Upper lobe of left lung (tissue), 6 donors: Measurements from ENCODE around the gene NBAS. TPM values are rescaled to one million over a fixed set of nuclear protein-coding genes. Genes with fewer than 3 reads are reported as not detected.
"Not testable (repeated sequence)": the region's sequence is repeated elsewhere in the genome, so short reads cannot be mapped to it uniquely, and the experiment has no call there.

ENCODE experiments used
- ATAC-seq, 2 donors: fragments of 200-7000 bp; cut with Tn5 transposase; one replicate each; pipeline ENCODE4 v1.9.1; 2022; ENCODE audit warnings: mild to moderate bottlenecking in 2 of 2, moderate library complexity in 2 of 2; ENCODE audit not compliant: low FRiP score in 2 of 2
- DNase-seq, 2 donors: peaks; one replicate each; pipeline ENCODE4 v3.0.0-alpha.2; 2019 to 2020
- H3K27ac ChIP-seq, 4 donors: fragments of 200-600 bp; sonication (generic); one replicate each; pipeline ENCODE4 v1.5.1; 2016 to 2019
- H3K27me3 ChIP-seq, 4 donors: fragments of 200-600 bp; sonication (generic); one replicate each; pipeline ENCODE4 v1.5.1; 2017 to 2019
- H3K36me3 ChIP-seq, 4 donors: fragments of 200-600 bp; sonication (generic); one replicate each; pipeline ENCODE4 v1.5.1; 2016 to 2019
- H3K4me1 ChIP-seq, 4 donors: fragments of 200-600 bp; sonication (generic); one replicate each; pipeline ENCODE4 v1.5.1; 2018 to 2019
- H3K4me3 ChIP-seq, 4 donors: fragments of 200-600 bp; sonication (generic); one replicate each; pipeline ENCODE4 v1.5.1; 2017 to 2019; ENCODE audit warnings: mild to moderate bottlenecking in 2 of 4, moderate library complexity in 1 of 4
- H3K9me3 ChIP-seq, 4 donors: fragments of 200-600 bp; sonication (generic); one replicate each; pipeline ENCODE4 v1.5.1; 2018 to 2019
- EP300 ChIP-seq, 4 donors: sonication (generic); formaldehyde crosslinking; IDR thresholded peaks; one replicate each; pipeline ENCODE4 v1.5.1; 2017; ENCODE audit warnings: antibody characterized with exemption in 4 of 4, control low read depth in 2 of 4
- POLR2A ChIP-seq, 4 donors: fragments of 450-650 bp; IDR thresholded peaks; one replicate each; pipeline ENCODE4 v1.5.1; 2016 to 2017; ENCODE audit warnings: antibody characterized with exemption in 4 of 4, mild to moderate bottlenecking in 2 of 4
- POLR2AphosphoS5 ChIP-seq, 2 donors: sonication (generic); formaldehyde crosslinking; IDR thresholded peaks; one replicate each; pipeline ENCODE4 v1.5.1; 2017; ENCODE audit warnings: antibody characterized with exemption in 2 of 2
- WGBS, 2 donors: methylation state at CpG; one replicate each; pipeline ENCODE4 v1.1.5; 2017 to 2018; 5-methylcytosine and 5-hydroxymethylcytosine counted together
- total RNA-seq, 6 donors: library from RNA; depleted of rRNA in 4 of 6; stranded (reverse); fragments of >200 nt in 4 of 6; gene quantifications; one replicate each; pipeline versions ENCODE4 v1.1.0 to v1.2.1, GENCODE V29; 2016 to 2021
- TF ChIP-seq, protein P1 (sequence below), 6 experiments: fragments of 450-650 bp in 4 of 6; fragments of 200-600 bp in 2 of 6; sonication (generic) in 2 of 6; IDR thresholded peaks; one replicate each; pipeline ENCODE4 v1.5.1; 2016 to 2019; ENCODE audit warnings: antibody characterized with exemption in 6 of 6
- donor health status: DM: no; HTN: no; CAD: no; lungs with moderate emphysema.
- donor health status: DM: no; HTN: yes; CAD: no; lungs with severe emphysema.

The NBAS gene
- total RNA-seq, 6 donors from 2014 or later = 33.2 to 75.5 (median 43.1) TPM

GRCh38 chr2:15527074-15527739 is 33.9 kb downstream of the NBAS start:
- no peaks in the 10 kb centered on the region for H3K27me3 ChIP-seq
- H3K4me1 ChIP-seq = no peaks in the 10 kb centered on the region
- H3K36me3 ChIP-seq = peaks cover 0 to 40% (median 6%) of the 10 kb centered on the region in 4 donors
- ATAC-seq (no peak), DNase-seq (no peak)
- WGBS, 2 donors = 96 to 98% methylated on average over 6 of the region's 6 CpGs
- no peak overlapping the region for H3K27ac ChIP-seq
- H3K4me3 ChIP-seq = no peak overlapping the region
- TF ChIP-seq POLR2AphosphoS5 (IDR thresholded peaks at IDR 0.05) = no peak
- TF ChIP-seq EP300 (IDR thresholded peaks at IDR 0.05) = no peak
- TF ChIP-seq, protein P1, sequence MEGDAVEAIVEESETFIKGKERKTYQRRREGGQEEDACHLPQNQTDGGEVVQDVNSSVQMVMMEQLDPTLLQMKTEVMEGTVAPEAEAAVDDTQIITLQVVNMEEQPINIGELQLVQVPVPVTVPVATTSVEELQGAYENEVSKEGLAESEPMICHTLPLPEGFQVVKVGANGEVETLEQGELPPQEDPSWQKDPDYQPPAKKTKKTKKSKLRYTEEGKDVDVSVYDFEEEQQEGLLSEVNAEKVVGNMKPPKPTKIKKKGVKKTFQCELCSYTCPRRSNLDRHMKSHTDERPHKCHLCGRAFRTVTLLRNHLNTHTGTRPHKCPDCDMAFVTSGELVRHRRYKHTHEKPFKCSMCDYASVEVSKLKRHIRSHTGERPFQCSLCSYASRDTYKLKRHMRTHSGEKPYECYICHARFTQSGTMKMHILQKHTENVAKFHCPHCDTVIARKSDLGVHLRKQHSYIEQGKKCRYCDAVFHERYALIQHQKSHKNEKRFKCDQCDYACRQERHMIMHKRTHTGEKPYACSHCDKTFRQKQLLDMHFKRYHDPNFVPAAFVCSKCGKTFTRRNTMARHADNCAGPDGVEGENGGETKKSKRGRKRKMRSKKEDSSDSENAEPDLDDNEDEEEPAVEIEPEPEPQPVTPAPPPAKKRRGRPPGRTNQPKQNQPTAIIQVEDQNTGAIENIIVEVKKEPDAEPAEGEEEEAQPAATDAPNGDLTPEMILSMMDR (IDR thresholded peaks at IDR 0.05) = no peak
- TF ChIP-seq POLR2A (IDR thresholded peaks at IDR 0.05) = no peak
- H3K9me3 ChIP-seq = no peaks in the 10 kb centered on the region

DNA sequence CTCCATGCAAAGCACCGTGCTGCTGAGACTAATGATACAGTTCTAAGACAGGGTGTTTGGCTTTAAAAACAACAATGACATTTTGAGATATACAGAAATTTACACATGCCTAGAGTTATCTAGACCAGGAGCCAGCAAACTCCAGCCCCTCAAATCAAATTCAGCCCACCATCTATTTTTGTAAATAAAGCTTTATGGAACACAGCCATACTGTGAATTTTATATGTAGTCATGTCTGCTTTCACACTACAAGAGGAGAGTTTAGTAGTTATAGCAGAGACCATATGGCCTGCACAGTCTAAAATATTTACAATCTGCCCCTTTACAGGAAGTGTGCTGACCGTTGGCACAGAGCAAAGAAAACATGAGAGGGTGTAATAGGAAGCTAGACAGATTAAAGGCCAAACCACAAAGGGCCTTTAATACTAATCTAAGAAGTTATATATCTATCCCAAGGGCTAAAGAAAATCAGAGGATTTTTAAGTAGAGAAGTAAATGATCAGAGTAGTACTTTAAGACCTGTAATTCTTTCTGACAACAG is 39.4 kb downstream of the NBAS start:
- DNase-seq (no peak), ATAC-seq (no peak)
- no peaks in the 10 kb centered on the region for H3K9me3 ChIP-seq
- 50 to 67% methylated on average over 2 of the region's 2 CpGs for WGBS, 2 donors
- TF ChIP-seq POLR2AphosphoS5 (IDR thresholded peaks at IDR 0.05) (no peak), POLR2A (IDR thresholded peaks at IDR 0.05) (no peak)
- no peaks in the 10 kb centered on the region for H3K4me1 ChIP-seq
- no peak overlapping the region for H3K27ac ChIP-seq
- H3K36me3 ChIP-seq = peaks cover 0 to 22% (median 0%) of the 10 kb centered on the region in 4 donors
- H3K4me3 ChIP-seq = no peak overlapping the region
- H3K27me3 ChIP-seq = no peaks in the 10 kb centered on the region

DNA sequence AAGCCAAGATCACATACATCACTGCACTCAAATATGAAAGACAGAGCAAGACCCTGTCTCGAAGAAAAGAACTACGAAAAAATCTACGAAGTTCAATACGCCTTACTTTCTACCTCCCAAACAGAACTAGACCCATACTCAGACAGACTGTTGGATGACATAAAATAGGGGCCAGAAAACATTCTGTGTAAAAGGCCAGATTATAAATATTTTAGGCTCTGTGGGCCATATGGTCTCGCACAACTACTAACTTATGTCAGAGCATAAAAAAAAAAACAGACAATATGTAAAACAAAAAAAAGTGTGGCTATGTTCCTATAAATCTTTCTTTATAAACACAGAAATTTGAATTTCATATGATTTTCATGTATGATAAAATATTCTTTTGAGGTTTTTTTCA is 40.8 kb downstream of the NBAS start:
- Histone ChIP-seq H3K36me3 (peaks cover 0 to 15% (median 0%) of the 10 kb centered on the region in 4 donors), H3K27me3 (no peaks in the 10 kb centered on the region), H3K27ac (no peak overlapping the region), H3K4me3 (no peak overlapping the region), H3K9me3 (no peaks in the 10 kb centered on the region), H3K4me1 (no peaks in the 10 kb centered on the region)
- TF ChIP-seq POLR2A (IDR thresholded peaks at IDR 0.05) (no peak), EP300 (IDR thresholded peaks at IDR 0.05) (no peak), POLR2AphosphoS5 (IDR thresholded peaks at IDR 0.05) (no peak)
- TF ChIP-seq, protein P1 (IDR thresholded peaks at IDR 0.05) = no peak
- DNase-seq = no peak
- 96 to 100% methylated on average over 5 of the region's 5 CpGs for WGBS, 2 donors
- no peak for ATAC-seq

DNA sequence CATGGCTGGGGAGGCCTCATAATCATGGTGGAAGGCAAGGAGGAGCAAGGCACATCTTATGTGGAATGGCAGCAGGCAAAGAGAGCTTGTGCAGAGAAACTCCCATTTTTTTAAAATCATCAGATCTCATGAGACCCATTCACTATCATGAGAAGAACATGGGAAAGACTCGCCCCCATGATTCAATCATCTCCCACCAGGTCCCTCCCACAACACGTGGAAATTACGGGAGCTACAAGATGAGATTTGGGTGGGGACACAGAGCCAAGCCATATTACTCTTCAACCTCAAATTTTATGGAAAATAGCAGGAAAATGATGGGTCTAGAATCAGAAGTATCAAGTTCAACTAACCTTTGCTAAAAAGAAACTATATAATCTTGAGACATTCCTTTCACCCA is 42.4 kb downstream of the NBAS start:
- H3K4me3 ChIP-seq, H3K27ac ChIP-seq, DNase-seq, H3K27me3 ChIP-seq, H3K9me3 ChIP-seq, H3K4me1 ChIP-seq, ATAC-seq: not testable (repeated sequence)
- 95 to 97% methylated on average over 3 of the region's 3 CpGs for WGBS, 2 donors
- peaks cover 0 to 18% (median 2%) of the 10 kb centered on the region in 4 donors for H3K36me3 ChIP-seq

- DNase-seq = no peak
- H3K36me3 ChIP-seq = peaks cover 0 to 11% (median 2%) of the 10 kb centered on the region in 4 donors
- H3K9me3 ChIP-seq = no peaks in the 10 kb centered on the region
- no peaks in the 10 kb centered on the region for H3K27me3 ChIP-seq
- WGBS, 2 donors = 73 to 85% methylated on average over 2 of the region's 2 CpGs
- TF ChIP-seq EP300 (IDR thresholded peaks at IDR 0.05) = no peak
- TF ChIP-seq POLR2A (IDR thresholded peaks at IDR 0.05) = no peak
- TF ChIP-seq, protein P1 (IDR thresholded peaks at IDR 0.05) = no peak
- TF ChIP-seq POLR2AphosphoS5 (IDR thresholded peaks at IDR 0.05) = no peak
- no peak overlapping the region for H3K27ac ChIP-seq
- no peaks in the 10 kb centered on the region for H3K4me1 ChIP-seq
- H3K4me3 ChIP-seq = no peak overlapping the region
- ATAC-seq = no peak
Measured at GRCh38 chr2:15517793-15518192, 43.3 kb downstream of the NBAS start.

- no peak overlapping the region for H3K27ac ChIP-seq
- peaks cover 0 to 54% (median 7%) of the 10 kb centered on the region in 4 donors for H3K36me3 ChIP-seq
- WGBS, 2 donors = 83 to 89% methylated on average over 1 of the region's 1 CpG
- no peak overlapping the region for H3K4me3 ChIP-seq
- TF ChIP-seq POLR2A (IDR thresholded peaks at IDR 0.05) (no peak), POLR2AphosphoS5 (IDR thresholded peaks at IDR 0.05) (no peak), EP300 (IDR thresholded peaks at IDR 0.05) (no peak)
- TF ChIP-seq, protein P1 (IDR thresholded peaks at IDR 0.05) = no peak
- DNase-seq (no peak), ATAC-seq (no peak)
- H3K27me3 ChIP-seq = no peaks in the 10 kb centered on the region
- no peaks in the 10 kb centered on the region for H3K4me1 ChIP-seq
- H3K9me3 ChIP-seq = no peaks in the 10 kb centered on the region
Measured at GRCh38 chr2:15511686-15512085, 49.4 kb downstream of the NBAS start.
